Panc1 (cell line): ENCODE data around the gene CTTNBP2. TPM values are rescaled to one million over a fixed set of nuclear protein-coding genes. Genes with fewer than 3 reads are reported as not detected.

ENCODE experiments used
- ATAC-seq: fragments of 200-7000 bp; cut with Tn5 transposase; 2 replicates; pipeline ENCODE4 v1.9.1; 2020; ENCODE audit warnings: mild to moderate bottlenecking, moderate library complexity
- BruUV-seq: library from RNA; stranded (reverse); fragments of 400-500 nt; replicated peaks from 2 replicates; lab custom pipeline; 2021; lab: Mats Ljungman, UMichigan
- CTCF ChIA-PET: fragments of 300-600 bp; sonication (Branson Sonifier 250); formaldehyde crosslinking; loops from one replicate; lab custom pipeline; 2022; ENCODE audit warnings: antibody characterized with exemption; lab: Charles Lee
- POLR2A ChIA-PET: fragments of 300-600 bp; sonication (Branson Sonifier 250); formaldehyde crosslinking; loops from one replicate; lab custom pipeline; 2022; ENCODE audit warnings: antibody characterized with exemption; lab: Charles Lee
- DNase-seq: peaks from one replicate; pipeline ENCODE4 v3.0.0-alpha.2; 2010; ENCODE audit warnings: low read depth, low spot score
- H3K27ac ChIP-seq: 2 replicates; pipeline ENCODE4 v1.5.1; 2011; ENCODE audit warnings: mild to moderate bottlenecking, low read length, inconsistent platforms
- H3K27me3 ChIP-seq: fragments of 200-500 bp; sonication (Bioruptor generic); 2 replicates; pipeline ENCODE4 v1.6.0; 2014; ENCODE audit warnings: low read length, inconsistent platforms; ENCODE audit not compliant: control insufficient read depth, insufficient read depth
- H3K36me3 ChIP-seq: fragments of 200-500 bp; sonication (Bioruptor generic); 2 replicates; pipeline ENCODE4 v1.5.1; 2014; ENCODE audit warnings: inconsistent platforms, mild to moderate bottlenecking, low read length, moderate library complexity; ENCODE audit not compliant: control insufficient read depth, insufficient read depth
- H3K4me1 ChIP-seq: 2 replicates; pipeline ENCODE4 v1.5.1; 2011; ENCODE audit warnings: inconsistent platforms, mild to moderate bottlenecking, low read length, moderate library complexity; ENCODE audit not compliant: control insufficient read depth, insufficient read depth
- H3K4me3 ChIP-seq, 2 experiments: 2 replicates each; pipeline ENCODE4 v1.5.1; 2011 to 2012; ENCODE audit warnings: low read depth in 2 of 2, low read length in 2 of 2, mild to moderate bottlenecking in 2 of 2, inconsistent platforms in 1 of 2, moderate library complexity in 1 of 2
- H3K9me3 ChIP-seq: fragments of 200-500 bp; sonication (Bioruptor generic); 2 replicates; pipeline ENCODE4 v1.5.1; 2014; ENCODE audit warnings: low read depth, mild to moderate bottlenecking, inconsistent platforms, low read length, moderate library complexity; ENCODE audit not compliant: control insufficient read depth, insufficient read depth
- CTCF ChIP-seq: fragments of 450-650 bp; IDR thresholded peaks from 2 replicates; pipeline ENCODE4 v1.5.1; 2017; ENCODE audit warnings: mild to moderate bottlenecking
- POLR2AphosphoS5 ChIP-seq: IDR thresholded peaks from 2 replicates; pipeline ENCODE4 v1.6.1; 2012; ENCODE audit warnings: mild to moderate bottlenecking, low read depth, low read length, moderate library complexity
- REST ChIP-seq, 2 experiments: IDR thresholded peaks; 2 replicates each; pipeline ENCODE4 v1.6.1; 2011 to 2012; ENCODE audit warnings: low read depth in 2 of 2, control low read depth in 1 of 2, low read length in 1 of 2, mild to moderate bottlenecking in 1 of 2, moderate library complexity in 1 of 2; ENCODE audit not compliant: insufficient read depth in 1 of 2
- SIN3A ChIP-seq: IDR thresholded peaks from 2 replicates; pipeline ENCODE4 v1.6.1; 2012; ENCODE audit warnings: low read depth, mild to moderate bottlenecking, low read length, moderate library complexity, borderline replicate concordance; ENCODE audit not compliant: insufficient read depth
- TCF7L2 ChIP-seq: IDR thresholded peaks from 2 replicates; pipeline ENCODE4 v1.6.1; 2011; ENCODE audit warnings: mild to moderate bottlenecking, low read depth, low read length, inconsistent platforms
- in situ Hi-C: cut with HindIII; loops from 2 replicates; pipeline ENCODE4 v1.10.0; 2016; ENCODE audit warnings: low sequenced_read_pairs, low pct_unique_long_range_greater_than_20kb
- intact Hi-C: fragments of 100-400 bp; cut with micrococcal nuclease; formaldehyde crosslinking; loops from one replicate; pipeline ENCODE4 v1.10.0; 2022; ENCODE audit not compliant: unreplicated experiment
- total RNA-seq: library from RNA; stranded (reverse); gene quantifications from one replicate; pipeline ENCODE4 v1.2.1, GENCODE V29; 2021; ENCODE audit not compliant: unreplicated experiment

The CTTNBP2 gene
- total RNA-seq, 1 experiment from 2014 or later, result 1.0 TPM

GRCh38 chr7:117862378-117862777 lies 10.9 kb downstream of the CTTNBP2 start:
- in situ Hi-C loops (no loop called here), intact Hi-C loops (no loop called here)
- Histone ChIP-seq H3K9me3 (no peaks in the 10 kb centered on the region), H3K27me3 (peaks cover 3% of the 10 kb centered on the region), H3K36me3 (no peaks in the 10 kb centered on the region), H3K4me3 (no peak overlapping the region), H3K4me1 (no peaks in the 10 kb centered on the region; the same call in 1 of the 2 replicates), H3K27ac (no peak overlapping the region)
- no TSS peak for BruUV-seq
- ATAC-seq, result no peak
- POLR2A ChIA-PET, result no interaction called here
- TF ChIP-seq SIN3A (no peak), POLR2AphosphoS5 (no peak), CTCF (no peak)
- CTCF ChIA-PET, result no interaction called here
- DNase-seq, result no peak

- ChIA-PET POLR2A (no interaction called here), CTCF (no interaction called here)
- no TSS peak for BruUV-seq
- no peak for TF ChIP-seq POLR2AphosphoS5
- no peak for TF ChIP-seq CTCF
- TF ChIP-seq TCF7L2, result no peak
- H3K4me1 ChIP-seq, result no peaks in the 10 kb centered on the region; the same call in 1 of the 2 replicates
- no peaks in the 10 kb centered on the region for H3K9me3 ChIP-seq
- no peak overlapping the region for H3K4me3 ChIP-seq
- in situ Hi-C loops (no loop called here), intact Hi-C loops (no loop called here)
- ATAC-seq (no peak), DNase-seq (no peak)
- H3K27ac ChIP-seq, result no peak overlapping the region
- H3K36me3 ChIP-seq, result no peaks in the 10 kb centered on the region
- peaks cover 3% of the 10 kb centered on the region for H3K27me3 ChIP-seq
Observed at GRCh38 chr7:117859246-117859812, 13.9 kb downstream of the CTTNBP2 start.

GRCh38 chr7:117858712-117859111 lies 14.5 kb downstream of the CTTNBP2 start:
- Histone ChIP-seq H3K4me3 (no peak overlapping the region), H3K9me3 (no peaks in the 10 kb centered on the region), H3K27me3 (peaks cover 2% of the 10 kb centered on the region; the same call in 1 of the 2 replicates), H3K36me3 (no peaks in the 10 kb centered on the region), H3K27ac (no peak overlapping the region), H3K4me1 (no peaks in the 10 kb centered on the region; the same call in 1 of the 2 replicates)
- BruUV-seq, result no TSS peak
- ChIA-PET CTCF (no interaction called here), POLR2A (no interaction called here)
- TF ChIP-seq REST (IDR thresholded peaks at IDR 0.05; ENCODE audit: insufficient read depth in 1 of 2, low read depth in 2 of 2, low read length in 1 of 2) (no peak), SIN3A (no peak), POLR2AphosphoS5 (no peak), CTCF (no peak), TCF7L2 (no peak)
- in situ Hi-C loops, result no loop called here
- DNase-seq (no peak), ATAC-seq (no peak)
- intact Hi-C loops, result no loop called here
